ENCODE data around the gene MAML2. TPM values are rescaled to one million over a fixed set of nuclear protein-coding genes. Genes with fewer than 3 reads are reported as not detected.

The MAML2 gene
- total and polyA plus RNA-seq, 2 of the 8 experiments (the other 6 are each of a cell fraction or from before 2014, with no cell fraction given): 3.8 to 6.6 TPM

GRCh38 chr11:95964281-95964680 is 378.7 kb downstream of the MAML2 start:
- H4K20me1 ChIP-seq (replicated peaks in 1 of 2; ENCODE audit: control insufficient read depth in 1 of 2, insufficient read depth in 2 of 2, low read length in 2 of 2): no peaks in the 10 kb centered on the region
- H2AK5ac ChIP-seq (ENCODE audit: low read depth, low read length): no peak overlapping the region
- H3K23ac ChIP-seq (ENCODE audit: insufficient read length): no peak overlapping the region
- H2BK15ac ChIP-seq (ENCODE audit: low read length): no peak overlapping the region
- H4K8ac ChIP-seq (ENCODE audit: extremely low read depth, insufficient read depth, low read length): no peak overlapping the region
- no peaks in the 10 kb centered on the region for H3K9me3 ChIP-seq (ENCODE audit: insufficient read depth in 2 of 2, low read depth in 1 of 2, low read length in 1 of 2)
- no peak overlapping the region for H2BK5ac ChIP-seq (ENCODE audit: low read depth, low read length)
- no peak overlapping the region for H2BK12ac ChIP-seq (ENCODE audit: low read depth, low read length)
- no peak overlapping the region for H2AFZ ChIP-seq (ENCODE audit: low read length)
- FAIRE-seq: no peak
- no peak overlapping the region for H3K4me2 ChIP-seq (ENCODE audit: insufficient read depth in 1 of 2, low read depth in 2 of 2, low read length in 2 of 2)
- H4K5ac ChIP-seq (ENCODE audit: insufficient read length, low read depth, low read length): no peak overlapping the region
- no peak overlapping the region for H3K18ac ChIP-seq (ENCODE audit: extremely low read depth, low read length)
- H3K79me1 ChIP-seq (ENCODE audit: low read depth, low read length): no peaks in the 10 kb centered on the region
- no peak overlapping the region for H3K56ac ChIP-seq (replicated peaks; ENCODE audit: insufficient read length, low read depth, low read length)
- H3K23me2 ChIP-seq (ENCODE audit: low read depth, low read length): no peaks in the 10 kb centered on the region
- no peak overlapping the region for H3K4ac ChIP-seq (replicated peaks; ENCODE audit: insufficient read length, low read depth, low read length)
- 86% methylated on average over 1 of the region's 1 CpG; no CpG with 5 or more reads in 1 of the 2 experiments for WGBS, 2 experiments (ENCODE audit: extremely low coverage in 1 of 2, insufficient coverage in 1 of 2, insufficient read length in 1 of 2, insufficient replicate concordance in 2 of 2, low coverage in 1 of 2, low lambda C conversion rate in 2 of 2, missing lambda C conversion rate in 1 of 2)
- ChIA-PET CTCF (ENCODE audit: partially characterized antibody) (interaction anchor here (0.9 to 1.2 kb wide), 2 partner anchors 10 to 128 kb away, joined by 3 to 4 read pairs; no protein-coding TSS in a partner anchor), POLR2A (ENCODE audit: partially characterized antibody) (no interaction called here)
- H3K4me1 ChIP-seq (replicated peaks in 1 of 4; ENCODE audit: control insufficient read depth in 3 of 4, insufficient read depth in 4 of 4, low read length in 3 of 4): no peaks in the 10 kb centered on the region
- H3K9ac ChIP-seq (replicated peaks in 1 of 4; ENCODE audit: extremely low read depth in 1 of 4, low read depth in 3 of 4, low read length in 3 of 4): no peak overlapping the region
- H4K91ac ChIP-seq (replicated peaks; ENCODE audit: insufficient read length, low read length): no peak overlapping the region
- no peak overlapping the region for H3K14ac ChIP-seq (ENCODE audit: insufficient read length)
- DNase-seq (ENCODE audit: low read depth in 1 of 2, low spot score in 2 of 2): no peak
- H2BK20ac ChIP-seq (ENCODE audit: low read length): no peak overlapping the region
- H3K4me3 ChIP-seq (ENCODE audit: extremely low read depth in 1 of 4, insufficient read depth in 2 of 4, low read depth in 3 of 4, low read length in 4 of 4): no peak overlapping the region
- H3K27ac ChIP-seq (ENCODE audit: low read depth, low read length): no peak overlapping the region
- TF ChIP-seq PHF8 (conservative IDR thresholded peaks at IDR 0.05; ENCODE audit: low read depth, low read length) (no peak), CHD2 (IDR thresholded peaks at IDR 0.05; ENCODE audit: low read length) (no peak), MAX (IDR thresholded peaks at IDR 0.05) (no peak), GABPA (IDR thresholded peaks at IDR 0.05; ENCODE audit: borderline replicate concordance, insufficient read depth, low read length) (no peak), CEBPB (IDR thresholded peaks at IDR 0.05; ENCODE audit: low read depth, low read length) (no peak), TBP (IDR thresholded peaks at IDR 0.05; ENCODE audit: low read depth, low read length) (no peak), SIX5 (IDR thresholded peaks at IDR 0.05; ENCODE audit: low read depth, low read length) (no peak), JUN (IDR thresholded peaks at IDR 0.05; ENCODE audit: low read depth, low read length) (no peak), RNF2 (IDR thresholded peaks at IDR 0.05; ENCODE audit: borderline replicate concordance, low read depth, low read length, missing control alignments, poor library complexity, severe bottlenecking) (no peak), RBBP5 (IDR thresholded peaks at IDR 0.05; ENCODE audit: borderline replicate concordance, low read depth, low read length) (no peak), KDM1A (IDR thresholded peaks at IDR 0.05; ENCODE audit: borderline replicate concordance, low read length) (no peak), TEAD4 (IDR thresholded peaks at IDR 0.05; ENCODE audit: low read depth, low read length) (no peak)
- H2BK120ac ChIP-seq (replicated peaks; ENCODE audit: low read depth, low read length): no peak overlapping the region
- H3K36me3 ChIP-seq (ENCODE audit: control insufficient read depth in 2 of 4, insufficient read depth in 4 of 4, low read length in 3 of 4): no peaks in the 10 kb centered on the region
- no peaks in the 10 kb centered on the region for H3K27me3 ChIP-seq (replicated peaks in 1 of 4; ENCODE audit: control insufficient read depth in 3 of 4, extremely low read depth in 1 of 4, insufficient read depth in 3 of 4, low read length in 3 of 4)
- no peaks in the 10 kb centered on the region for H3K79me2 ChIP-seq (ENCODE audit: control insufficient read depth in 1 of 2, insufficient read depth in 2 of 2, low read length in 2 of 2)
